ENCODE results near the gene SLC44A2.

GRCh38 chr19:10640361-10640760, 15.0 kb downstream of the SLC44A2 start:
- TF ChIP-seq CTCF (IDR thresholded peaks at IDR 0.05) (no peak), POLR2A (IDR thresholded peaks at IDR 0.05) (no peak), EP300 (IDR thresholded peaks at IDR 0.05) (no peak)

Data from gastroesophageal sphincter (tissue), 3 donors.